ENCODE results near the gene SLC6A15. TPM values are rescaled to one million over a fixed set of nuclear protein-coding genes. Genes with fewer than 3 reads are reported as not detected.

The SLC6A15 gene
- total and polyA plus RNA-seq, 2 experiments from 2014 or later = 2.6 to 3.4 TPM

DNA sequence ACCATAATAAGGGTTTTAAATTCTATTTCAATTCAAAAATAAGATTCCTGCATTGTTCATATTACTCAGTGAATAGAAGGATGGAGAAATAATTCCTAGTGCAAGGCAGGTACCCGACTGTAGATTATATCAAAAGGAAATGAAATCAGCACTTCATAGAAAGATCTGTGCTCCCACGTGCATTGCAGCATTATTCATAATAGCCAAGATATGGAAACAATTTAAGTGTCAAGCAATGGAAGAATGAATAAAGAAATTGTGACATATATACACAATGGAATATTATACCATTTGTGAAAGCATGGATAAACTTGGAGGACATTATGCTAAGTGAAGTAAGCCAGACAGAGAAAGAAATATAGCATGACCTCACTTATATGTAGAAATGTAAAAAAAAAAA lies 53.8 kb downstream of the SLC6A15 start:
- no peak overlapping the region for H3K4me2 ChIP-seq (ENCODE audit: unreplicated experiment)
- no peaks in the 10 kb centered on the region for H3K9me3 ChIP-seq (ENCODE audit: low read depth)
- H3K4me1 ChIP-seq (ENCODE audit: insufficient read depth) = no peaks in the 10 kb centered on the region
- no peaks in the 10 kb centered on the region for H3K79me2 ChIP-seq (ENCODE audit: insufficient read depth)
- no peak overlapping the region for H2AFZ ChIP-seq
- no peaks in the 10 kb centered on the region for H3F3A ChIP-seq (ENCODE audit: insufficient read depth)
- no peak for DNase-seq
- H4K20me1 ChIP-seq (ENCODE audit: insufficient read depth) = no peaks in the 10 kb centered on the region
- H3K27me3 ChIP-seq (replicated peaks; ENCODE audit: insufficient read depth) = no peaks in the 10 kb centered on the region
- WGBS, 2 experiments (ENCODE audit: low coverage in 1 of 2, low lambda C conversion rate in 2 of 2, missing lambda C conversion rate in 2 of 2) = 45 to 51% methylated on average over 2 of the region's 2 CpGs
- H3K27ac ChIP-seq = no peak overlapping the region
- no peak overlapping the region for H3K9ac ChIP-seq
- TF ChIP-seq EZH2phosphoT487 (IDR thresholded peaks at IDR 0.05; ENCODE audit: insufficient read depth, low read depth) = no peak
- TF ChIP-seq EZH2 (IDR thresholded peaks at IDR 0.05; ENCODE audit: insufficient read depth, poor library complexity, severe bottlenecking) = no peak
- in situ Hi-C loops (cut with MboI) = no loop called here
- H3K36me3 ChIP-seq (ENCODE audit: low read depth) = no peaks in the 10 kb centered on the region
- H3K9me2 ChIP-seq (ENCODE audit: insufficient read depth) = no peaks in the 10 kb centered on the region
- H3K4me3 ChIP-seq = no peak overlapping the region

DNA sequence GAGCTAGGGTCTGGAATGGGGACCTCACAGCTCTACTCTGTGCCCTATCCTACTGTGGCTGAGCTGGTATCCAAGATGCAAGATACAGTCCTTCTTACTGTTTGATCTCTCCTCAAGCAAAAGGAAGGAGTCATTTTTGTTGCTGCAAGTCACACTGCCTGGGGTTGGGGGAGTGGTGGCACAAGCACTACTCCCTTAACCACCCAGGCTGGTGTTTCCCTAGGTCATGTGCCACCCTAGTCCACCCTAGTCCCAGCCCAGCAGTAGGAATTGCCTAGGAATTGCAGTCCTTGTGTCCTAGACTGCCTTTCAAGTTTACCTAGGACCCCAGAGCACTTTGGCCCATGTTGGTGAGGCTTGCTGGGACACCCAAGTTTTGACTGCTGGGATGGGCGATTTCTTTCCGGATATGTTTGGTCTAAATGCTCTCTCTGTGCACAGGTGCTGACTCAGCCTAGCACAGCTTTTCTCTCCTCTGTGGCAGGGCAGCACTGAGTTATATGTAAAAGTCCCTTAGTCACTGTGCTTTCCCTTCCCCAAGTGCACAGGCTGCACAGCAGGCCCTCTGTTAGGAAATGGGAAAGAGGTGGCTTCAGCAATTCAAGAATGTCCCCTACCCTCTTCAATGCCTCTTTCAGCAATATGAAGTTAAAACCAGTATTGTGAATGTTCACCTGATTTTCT lies 54.9 kb downstream of the SLC6A15 start:
- H3K4me2 ChIP-seq (ENCODE audit: unreplicated experiment) = no peak overlapping the region
- no peak overlapping the region for H2AFZ ChIP-seq

DNA sequence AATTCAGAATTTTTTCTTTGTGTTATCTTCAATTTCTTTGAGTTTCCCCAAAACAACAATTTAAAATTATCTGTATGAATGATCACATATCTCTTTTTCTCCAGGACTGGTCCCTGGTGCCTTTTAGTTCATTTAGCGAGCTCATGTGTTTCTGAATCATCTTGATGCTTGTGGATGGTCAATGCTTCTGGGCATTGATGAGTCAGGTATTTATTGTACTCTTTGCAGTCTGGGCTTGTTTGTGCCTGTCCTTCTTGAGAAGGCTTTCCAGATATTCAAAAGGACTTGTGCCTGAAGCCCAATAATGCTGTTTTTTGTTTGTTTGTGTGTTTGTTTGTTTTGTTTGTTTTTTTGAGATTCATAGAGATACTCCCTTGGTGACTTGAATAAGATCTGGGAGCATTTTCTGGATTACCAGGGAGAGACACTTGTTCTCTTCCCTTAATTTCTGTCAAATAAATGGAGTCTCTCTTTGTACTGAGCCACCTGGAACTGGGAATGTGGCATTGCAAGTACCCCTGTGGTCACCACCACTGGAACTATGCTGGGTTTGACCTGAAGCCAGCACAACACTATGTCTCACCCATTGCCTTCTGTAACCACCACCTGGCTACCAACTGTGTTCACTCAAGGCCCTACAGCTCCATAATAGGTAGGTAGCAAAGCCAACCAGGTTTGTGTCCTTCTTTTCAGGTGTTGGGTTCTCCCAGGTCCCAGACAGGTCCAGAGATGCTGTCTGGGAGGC lies 56.3 kb downstream of the SLC6A15 start:
- Histone ChIP-seq H3K9ac (no peak overlapping the region), H3K79me2 (ENCODE audit: insufficient read depth) (no peaks in the 10 kb centered on the region), H4K20me1 (ENCODE audit: insufficient read depth) (no peaks in the 10 kb centered on the region), H3K4me3 (no peak overlapping the region), H3K36me3 (ENCODE audit: low read depth) (no peaks in the 10 kb centered on the region), H3K9me3 (ENCODE audit: low read depth) (no peaks in the 10 kb centered on the region), H3F3A (ENCODE audit: insufficient read depth) (no peaks in the 10 kb centered on the region), H2AFZ (no peak overlapping the region), H3K9me2 (ENCODE audit: insufficient read depth) (no peaks in the 10 kb centered on the region), H3K4me1 (ENCODE audit: insufficient read depth) (no peaks in the 10 kb centered on the region), H3K27me3 (replicated peaks; ENCODE audit: insufficient read depth) (no peaks in the 10 kb centered on the region), H3K4me2 (ENCODE audit: unreplicated experiment) (no peak overlapping the region), H3K27ac (no peak overlapping the region)
- TF ChIP-seq EZH2phosphoT487 (IDR thresholded peaks at IDR 0.05; ENCODE audit: insufficient read depth, low read depth) (no peak), EZH2 (IDR thresholded peaks at IDR 0.05; ENCODE audit: insufficient read depth, poor library complexity, severe bottlenecking) (no peak)
- WGBS, 2 experiments (ENCODE audit: low coverage in 1 of 2, low lambda C conversion rate in 2 of 2, missing lambda C conversion rate in 2 of 2) = 90 to 91% methylated on average over 1 of the region's 1 CpG
- in situ Hi-C loops (cut with MboI) = no loop called here
- peak; percentile 39 for DNase-seq

More for the DNA sequence above, 54.9 kb downstream of the SLC6A15 start:
- Histone ChIP-seq H3K9ac (no peak overlapping the region), H3K4me1 (ENCODE audit: insufficient read depth) (no peaks in the 10 kb centered on the region), H4K20me1 (ENCODE audit: insufficient read depth) (no peaks in the 10 kb centered on the region), H3K27me3 (replicated peaks; ENCODE audit: insufficient read depth) (no peaks in the 10 kb centered on the region), H3K9me2 (ENCODE audit: insufficient read depth) (no peaks in the 10 kb centered on the region), H3K9me3 (ENCODE audit: low read depth) (no peaks in the 10 kb centered on the region), H3K79me2 (ENCODE audit: insufficient read depth) (no peaks in the 10 kb centered on the region), H3F3A (ENCODE audit: insufficient read depth) (no peaks in the 10 kb centered on the region), H3K4me3 (no peak overlapping the region), H3K27ac (no peak overlapping the region), H3K36me3 (ENCODE audit: low read depth) (no peaks in the 10 kb centered on the region)
- DNase-seq = no peak
- TF ChIP-seq EZH2phosphoT487 (IDR thresholded peaks at IDR 0.05; ENCODE audit: insufficient read depth, low read depth) = no peak
- no peak for TF ChIP-seq EZH2 (IDR thresholded peaks at IDR 0.05; ENCODE audit: insufficient read depth, poor library complexity, severe bottlenecking)
- in situ Hi-C loops (cut with MboI) = no loop called here
- WGBS, 2 experiments (ENCODE audit: low coverage in 1 of 2, low lambda C conversion rate in 2 of 2, missing lambda C conversion rate in 2 of 2) = 97 to 100% methylated on average over 2 of the region's 2 CpGs

DNA sequence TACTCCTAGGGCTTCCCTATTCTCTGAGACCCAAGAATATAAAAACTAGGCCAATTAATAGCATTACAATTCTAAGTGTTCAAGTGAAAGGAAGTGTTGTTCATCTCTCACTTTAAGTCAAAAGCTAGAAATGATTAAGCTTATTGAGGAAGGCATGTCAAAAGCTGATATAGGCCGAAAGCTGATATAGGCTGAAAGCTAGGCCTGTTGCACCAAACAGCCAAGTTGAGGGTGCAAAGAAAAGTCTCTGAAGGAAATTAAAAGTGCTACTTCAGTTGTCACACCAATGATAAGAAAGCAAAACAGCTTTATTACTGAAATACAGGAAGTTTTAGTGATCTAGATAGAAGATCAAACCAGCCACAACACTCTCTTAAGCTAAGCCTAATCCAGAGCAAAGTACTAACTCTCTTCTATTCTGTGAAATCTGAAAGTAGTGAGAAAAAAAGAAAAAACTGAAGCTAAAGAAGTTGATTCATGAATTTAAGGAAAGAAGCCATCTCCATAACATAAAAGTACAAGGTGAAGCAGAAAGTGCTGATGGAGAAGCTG lies 68.9 kb downstream of the SLC6A15 start:
- Histone ChIP-seq H3K27me3 (replicated peaks; ENCODE audit: insufficient read depth) (no peaks in the 10 kb centered on the region), H3K36me3 (ENCODE audit: low read depth) (no peaks in the 10 kb centered on the region)

More for the DNA sequence above, 68.9 kb downstream of the SLC6A15 start:
- Histone ChIP-seq H3K9ac (no peak overlapping the region), H3F3A (ENCODE audit: insufficient read depth) (no peaks in the 10 kb centered on the region), H3K79me2 (ENCODE audit: insufficient read depth) (no peaks in the 10 kb centered on the region), H3K4me2 (ENCODE audit: unreplicated experiment) (no peak overlapping the region), H3K9me2 (ENCODE audit: insufficient read depth) (no peaks in the 10 kb centered on the region), H3K27ac (no peak overlapping the region), H3K4me1 (ENCODE audit: insufficient read depth) (peaks cover 8% of the 10 kb centered on the region; the same call in 1 of the 2 replicates), H2AFZ (no peak overlapping the region), H3K9me3 (ENCODE audit: low read depth) (no peaks in the 10 kb centered on the region), H4K20me1 (ENCODE audit: insufficient read depth) (no peaks in the 10 kb centered on the region), H3K4me3 (no peak overlapping the region)
- no peak for TF ChIP-seq EZH2 (IDR thresholded peaks at IDR 0.05; ENCODE audit: insufficient read depth, poor library complexity, severe bottlenecking)
- TF ChIP-seq EZH2phosphoT487 (IDR thresholded peaks at IDR 0.05; ENCODE audit: insufficient read depth, low read depth) = no peak
- 93 to 100% methylated on average over 1 of the region's 1 CpG for WGBS, 2 experiments (ENCODE audit: low coverage in 1 of 2, low lambda C conversion rate in 2 of 2, missing lambda C conversion rate in 2 of 2)
- no peak for DNase-seq
- in situ Hi-C loops (cut with MboI) = loop anchor here (10.0 to 25.0 kb wide), 5 partner anchors 231 to 1831 kb away; no protein-coding TSS in a partner anchor
